ENCODE results near the gene KRR1. TPM values are rescaled to one million over a fixed set of nuclear protein-coding genes. Genes with fewer than 3 reads are reported as not detected.
"Not testable (repeated sequence)": the region's sequence is repeated elsewhere in the genome, so short reads cannot be mapped to it uniquely, and the experiment has no call there.

Gene KRR1
- total RNA-seq, 2 experiments from 2014 or later = 81.1 to 83.9 TPM

DNA sequence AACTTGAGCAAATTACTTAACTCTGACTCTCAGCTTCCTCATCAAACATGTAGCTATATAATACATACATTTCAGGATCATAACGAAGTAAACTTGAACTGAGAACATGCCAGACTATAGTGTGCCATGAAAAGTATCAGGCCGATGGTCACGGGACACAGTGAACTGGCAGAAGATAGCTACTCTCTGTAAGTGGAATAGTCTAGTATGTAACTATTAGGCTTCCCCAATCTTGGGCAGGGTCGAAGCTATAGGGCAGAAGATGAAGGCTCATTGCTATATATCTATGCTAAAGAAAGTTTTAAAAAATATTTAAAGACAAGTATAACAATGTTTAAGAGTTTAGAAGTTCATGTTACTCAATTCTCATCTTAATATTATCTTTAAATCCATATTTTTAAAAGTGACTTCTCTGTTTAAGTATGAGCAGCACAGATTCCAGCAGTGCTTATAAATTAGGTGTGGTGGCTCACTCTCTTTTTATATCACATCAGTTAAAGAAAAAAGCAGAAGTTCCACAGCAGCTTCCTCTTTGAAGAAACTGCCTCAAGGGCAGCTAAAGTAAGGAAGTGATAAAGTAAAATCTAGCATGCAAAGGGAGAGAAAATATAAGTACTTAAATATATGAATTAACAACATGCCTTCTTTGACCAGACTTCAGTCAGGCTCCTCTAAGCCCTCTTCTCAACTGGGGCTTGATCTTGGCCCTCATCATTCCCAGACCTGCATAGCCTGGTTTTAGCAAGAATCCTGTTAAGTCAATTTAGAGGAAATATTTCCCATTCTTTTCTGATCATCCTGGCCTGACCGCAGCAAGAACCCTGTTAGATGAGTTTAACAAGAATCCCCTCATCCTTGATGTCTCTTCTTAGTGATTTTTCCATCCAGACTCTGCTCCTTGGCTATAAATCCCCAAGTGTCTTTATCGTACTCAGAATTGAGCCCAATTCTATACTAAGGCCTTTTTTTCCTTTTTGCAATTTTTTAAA lies 39.2 kb downstream of the KRR1 start:
- CTCF ChIA-PET = interaction anchor here (0.7 kb wide), 1 partner anchor 11 kb away, joined by 3 read pairs; no protein-coding TSS in a partner anchor
- H3K27me3 Mint-ChIP-seq (ENCODE audit: low read depth) = no peaks in the 10 kb centered on the region
- no peaks in the 10 kb centered on the region for H3K36me3 Mint-ChIP-seq (ENCODE audit: low read depth)
- H3K27ac Mint-ChIP-seq = no peak overlapping the region
- H3K4me3 Mint-ChIP-seq = no peak overlapping the region
- DNase-seq = no peak
- H3K4me1 Mint-ChIP-seq (ENCODE audit: low read depth) = peaks cover 7% of the 10 kb centered on the region
- intact Hi-C loops (cut with micrococcal nuclease) = no loop called here
- no peaks in the 10 kb centered on the region for H3K9me3 Mint-ChIP-seq

DNA sequence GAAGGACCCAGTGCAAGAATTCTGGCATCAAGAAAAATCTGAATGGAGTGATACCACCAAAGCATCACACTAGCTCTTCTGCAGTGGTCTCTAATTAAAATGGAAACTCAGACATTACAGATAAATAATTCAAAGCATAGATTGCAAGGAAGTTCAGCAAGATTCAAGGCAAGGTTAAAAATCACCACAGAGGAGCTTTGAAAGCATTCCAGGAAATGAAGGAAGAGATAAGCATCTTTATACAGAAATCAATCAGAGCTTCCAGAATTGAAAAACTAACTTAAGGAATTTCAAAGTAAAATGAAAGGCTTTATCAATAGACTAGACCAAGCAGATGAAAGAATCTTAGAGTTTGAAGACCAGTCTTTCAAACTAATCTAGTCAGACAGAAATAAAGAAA lies 51.2 kb downstream of the KRR1 start:
- CTCF ChIA-PET = interaction anchor here (0.6 to 0.9 kb wide), 3 partner anchors 9 to 118 kb away, joined by 3 read pairs; no protein-coding TSS in a partner anchor
- DNase-seq = no peak
- no peak overlapping the region for H3K4me3 Mint-ChIP-seq
- H3K4me1 Mint-ChIP-seq (ENCODE audit: low read depth) = peaks cover 15% of the 10 kb centered on the region
- no peak overlapping the region for H3K27ac Mint-ChIP-seq
- H3K9me3 Mint-ChIP-seq = peaks cover 2% of the 10 kb centered on the region
- H3K27me3 Mint-ChIP-seq (ENCODE audit: low read depth) = no peaks in the 10 kb centered on the region
- intact Hi-C loops (cut with micrococcal nuclease) = no loop called here
- H3K36me3 Mint-ChIP-seq (ENCODE audit: low read depth) = no peaks in the 10 kb centered on the region

DNA sequence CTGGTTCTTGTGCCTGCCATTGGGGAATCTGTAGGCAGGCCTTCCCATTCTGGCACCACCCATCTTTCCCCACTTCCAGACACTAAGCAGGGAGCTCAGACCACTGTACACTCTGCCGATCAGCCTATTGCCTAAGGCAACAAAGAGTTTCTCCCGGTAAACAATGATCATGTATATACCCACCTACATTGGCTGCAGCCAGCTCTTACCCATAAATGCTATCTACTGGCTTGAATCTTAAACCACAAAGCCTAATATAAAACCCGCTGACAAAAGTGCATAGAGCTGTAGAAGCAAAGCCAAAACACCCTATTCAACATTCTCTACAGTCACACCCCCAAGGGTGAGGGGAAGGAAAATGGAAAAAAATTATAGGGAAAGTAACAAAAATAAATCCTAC lies 51.7 kb downstream of the KRR1 start:
- Mint-ChIP-seq H3K27ac (no peak overlapping the region), H3K4me3 (no peak overlapping the region), H3K9me3 (peaks cover 2% of the 10 kb centered on the region), H3K36me3 (ENCODE audit: low read depth) (no peaks in the 10 kb centered on the region), H3K27me3 (ENCODE audit: low read depth) (no peaks in the 10 kb centered on the region), H3K4me1 (ENCODE audit: low read depth) (peaks cover 15% of the 10 kb centered on the region)
- intact Hi-C loops (cut with micrococcal nuclease) = no loop called here
- CTCF ChIA-PET = interaction anchor here (0.9 kb wide), 1 partner anchor 10 kb away, joined by 3 read pairs; no protein-coding TSS in a partner anchor
- no peak for DNase-seq

DNA sequence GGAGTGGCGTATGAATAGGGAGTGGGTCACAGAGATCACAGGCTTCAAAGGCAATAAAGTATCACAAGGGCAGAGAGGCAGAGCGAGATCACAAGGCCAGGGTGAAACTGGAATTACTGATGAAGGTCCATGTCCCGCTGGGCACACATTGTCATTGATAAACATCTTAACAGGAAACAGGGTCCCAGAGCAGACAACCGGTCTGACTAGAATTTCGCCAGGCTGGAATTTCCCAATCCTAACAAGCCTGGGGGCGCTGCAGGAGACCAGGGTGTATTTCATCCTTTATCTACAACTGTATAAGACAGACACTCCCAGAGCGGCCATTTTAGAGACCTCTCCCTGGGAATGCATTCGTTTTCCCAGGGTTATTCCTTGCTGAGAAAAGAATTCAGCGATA lies 53.5 kb downstream of the KRR1 start:
- intact Hi-C loops (cut with micrococcal nuclease); CTCF ChIA-PET: not testable (repeated sequence)
- H3K4me1 Mint-ChIP-seq (ENCODE audit: low read depth) = peaks cover 15% of the 10 kb centered on the region

DNA sequence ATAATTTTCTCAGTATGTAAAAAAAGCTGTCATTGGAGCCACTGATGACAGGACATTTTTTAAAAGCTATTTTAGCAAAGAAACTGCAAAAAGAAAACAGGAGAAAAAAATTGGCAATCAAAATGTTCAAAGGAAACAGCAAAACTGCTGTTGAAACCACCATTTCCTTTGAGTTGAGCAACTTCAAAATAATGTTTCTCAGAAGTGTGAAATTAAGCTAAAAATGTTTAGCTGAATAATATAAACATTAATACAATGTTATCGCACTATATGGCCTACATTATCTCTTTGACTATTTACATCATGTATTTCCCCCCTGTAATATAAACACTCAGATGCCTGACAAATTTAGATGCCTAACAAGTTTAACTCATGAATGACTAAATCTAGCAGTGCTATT lies 54.2 kb downstream of the KRR1 start:
- Mint-ChIP-seq H3K27ac (no peak overlapping the region), H3K4me1 (ENCODE audit: low read depth) (peaks cover 15% of the 10 kb centered on the region), H3K36me3 (ENCODE audit: low read depth) (no peaks in the 10 kb centered on the region), H3K4me3 (no peak overlapping the region), H3K27me3 (ENCODE audit: low read depth) (no peaks in the 10 kb centered on the region), H3K9me3 (peaks cover 2% of the 10 kb centered on the region)
- CTCF ChIA-PET = no interaction called here
- intact Hi-C loops (cut with micrococcal nuclease) = no loop called here
- no peak for DNase-seq

More for the DNA sequence above, 53.5 kb downstream of the KRR1 start:
- not testable (repeated sequence) for H3K27ac Mint-ChIP-seq; H3K9me3 Mint-ChIP-seq; H3K4me3 Mint-ChIP-seq; H3K27me3 Mint-ChIP-seq (ENCODE audit: low read depth); H3K36me3 Mint-ChIP-seq (ENCODE audit: low read depth); DNase-seq

DNA sequence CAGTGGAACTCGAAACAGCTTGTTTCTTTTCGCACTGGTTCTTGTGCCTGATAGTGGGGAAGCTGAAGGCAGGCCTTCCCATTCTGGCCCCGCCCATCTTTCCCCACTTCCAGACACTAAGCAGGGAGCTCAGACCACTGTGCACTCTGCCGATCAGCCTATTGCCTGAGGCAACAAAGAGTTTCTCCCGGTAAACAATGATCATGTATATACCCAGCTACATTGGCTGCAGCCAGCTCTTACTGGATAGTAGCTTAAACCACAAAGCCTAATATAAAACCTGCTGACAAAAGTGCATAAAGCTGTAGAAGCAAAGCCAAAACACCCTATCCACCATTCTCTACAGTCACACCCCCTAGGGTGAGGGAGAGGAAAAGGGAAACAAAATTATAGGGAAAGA lies 55.6 kb downstream of the KRR1 start:
- H3K27me3 Mint-ChIP-seq (ENCODE audit: low read depth) = no peaks in the 10 kb centered on the region
- peaks cover 2% of the 10 kb centered on the region for H3K9me3 Mint-ChIP-seq
- peaks cover 15% of the 10 kb centered on the region for H3K4me1 Mint-ChIP-seq (ENCODE audit: low read depth)
- intact Hi-C loops (cut with micrococcal nuclease) = no loop called here
- no peaks in the 10 kb centered on the region for H3K36me3 Mint-ChIP-seq (ENCODE audit: low read depth)
- H3K27ac Mint-ChIP-seq = no peak overlapping the region
- H3K4me3 Mint-ChIP-seq = no peak overlapping the region
- DNase-seq = no peak
- CTCF ChIA-PET = no interaction called here

DNA sequence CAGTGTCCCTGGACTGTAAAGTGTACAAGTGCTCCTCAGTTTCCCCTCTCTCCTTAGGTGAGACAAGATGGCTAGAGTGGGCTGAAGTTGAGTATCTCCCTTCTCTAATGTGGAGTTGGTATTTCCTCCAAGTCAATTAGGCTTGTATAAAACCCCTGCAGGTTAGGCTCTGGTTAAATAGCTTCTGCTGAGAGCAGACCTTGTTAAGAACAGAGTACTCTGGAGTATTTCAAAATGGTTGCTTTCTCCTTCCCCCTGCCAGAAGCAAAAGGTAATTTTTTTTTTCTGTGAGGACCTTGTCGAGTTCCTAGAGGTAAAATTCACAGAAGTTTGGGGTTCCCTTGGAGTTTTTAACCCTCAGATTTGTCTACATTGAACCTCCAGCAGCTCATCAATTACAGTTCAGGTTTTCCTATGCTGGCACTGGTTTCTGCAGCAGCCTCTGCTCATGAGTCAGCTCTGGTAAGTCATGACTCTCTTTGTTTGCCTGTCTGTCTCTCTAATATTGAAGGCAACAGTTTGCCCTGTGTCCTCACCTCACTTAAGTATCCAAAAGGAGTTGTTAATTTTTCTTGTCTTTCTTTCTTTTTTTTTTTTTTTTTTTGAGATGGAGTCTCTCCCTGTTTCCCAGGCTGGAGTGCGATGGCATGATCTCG lies 58.6 kb downstream of the KRR1 start:
- H3K36me3 Mint-ChIP-seq (ENCODE audit: low read depth) = no peaks in the 10 kb centered on the region
- DNase-seq = no peak
- H3K9me3 Mint-ChIP-seq = no peaks in the 10 kb centered on the region
- H3K27me3 Mint-ChIP-seq (ENCODE audit: low read depth) = no peaks in the 10 kb centered on the region
- CTCF ChIA-PET = no interaction called here
- H3K27ac Mint-ChIP-seq = no peak overlapping the region
- H3K4me1 Mint-ChIP-seq (ENCODE audit: low read depth) = peaks cover 12% of the 10 kb centered on the region
- intact Hi-C loops (cut with micrococcal nuclease) = no loop called here
- H3K4me3 Mint-ChIP-seq = no peak overlapping the region

DNA sequence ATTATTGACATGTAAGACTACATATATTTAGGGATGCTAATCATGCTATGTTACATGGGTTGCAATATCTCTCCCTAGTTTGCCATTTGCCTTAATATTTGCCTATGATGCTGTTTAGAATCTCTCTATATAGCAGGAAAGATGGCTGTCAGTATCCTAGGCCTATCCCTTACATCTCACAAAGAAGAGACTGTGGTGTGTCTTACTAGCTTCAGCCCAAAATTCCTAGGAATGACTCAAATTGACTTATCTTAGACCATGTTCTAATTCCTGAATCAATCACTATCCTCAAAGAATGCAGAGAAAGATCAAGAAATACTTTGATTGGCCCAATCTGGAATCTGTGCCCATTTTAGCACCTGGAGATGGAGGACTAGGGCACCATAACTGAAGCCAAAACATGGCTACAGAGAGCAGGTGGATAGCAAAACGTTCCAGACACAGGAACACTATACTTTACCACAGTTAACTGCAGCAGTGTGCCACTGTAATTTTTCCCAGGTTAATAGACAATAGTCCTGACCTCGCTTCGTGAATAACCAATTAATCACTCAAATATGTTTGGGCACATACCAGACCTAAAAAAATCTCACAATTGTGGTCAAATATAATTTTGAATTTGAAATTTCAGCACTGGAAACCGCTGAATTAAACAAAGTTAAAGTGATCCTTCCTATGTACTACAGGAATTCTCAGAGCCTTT lies 63.6 kb downstream of the KRR1 start:
- H3K36me3 Mint-ChIP-seq (ENCODE audit: low read depth) = no peaks in the 10 kb centered on the region
- intact Hi-C loops (cut with micrococcal nuclease) = no loop called here
- H3K4me3 Mint-ChIP-seq = no peak overlapping the region
- peaks cover 6% of the 10 kb centered on the region for H3K27me3 Mint-ChIP-seq (ENCODE audit: low read depth)
- H3K4me1 Mint-ChIP-seq (ENCODE audit: low read depth) = no peaks in the 10 kb centered on the region
- DNase-seq = no peak
- CTCF ChIA-PET = interaction anchor here (0.6 kb wide), 1 partner anchor 158 kb away, joined by 4 read pairs; no protein-coding TSS in a partner anchor
- H3K9me3 Mint-ChIP-seq = no peaks in the 10 kb centered on the region
- no peak overlapping the region for H3K27ac Mint-ChIP-seq

DNA sequence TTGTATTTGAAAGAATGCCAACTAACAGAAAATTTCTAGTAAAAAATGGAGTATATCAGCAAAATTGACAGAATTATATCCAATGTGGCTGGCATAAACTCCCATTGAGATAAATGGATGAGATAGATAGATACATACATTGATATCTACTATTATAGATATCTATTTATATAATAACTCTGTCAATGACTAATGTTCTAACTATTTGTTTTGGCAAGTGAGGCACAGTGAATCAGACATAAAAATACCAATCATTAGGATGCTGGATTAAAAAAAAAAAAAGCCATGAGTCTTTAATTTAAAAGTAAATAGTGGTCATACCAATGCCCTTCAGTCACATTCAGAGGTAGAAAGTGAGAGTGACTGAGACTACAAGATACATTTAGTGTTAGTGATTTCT lies 64.6 kb downstream of the KRR1 start:
- Mint-ChIP-seq H3K4me1 (ENCODE audit: low read depth) (no peaks in the 10 kb centered on the region), H3K27me3 (ENCODE audit: low read depth) (peaks cover 6% of the 10 kb centered on the region), H3K36me3 (ENCODE audit: low read depth) (no peaks in the 10 kb centered on the region), H3K27ac (no peak overlapping the region), H3K9me3 (no peaks in the 10 kb centered on the region), H3K4me3 (no peak overlapping the region)
- DNase-seq = no peak
- intact Hi-C loops (cut with micrococcal nuclease) = no loop called here
- CTCF ChIA-PET = no interaction called here

DNA sequence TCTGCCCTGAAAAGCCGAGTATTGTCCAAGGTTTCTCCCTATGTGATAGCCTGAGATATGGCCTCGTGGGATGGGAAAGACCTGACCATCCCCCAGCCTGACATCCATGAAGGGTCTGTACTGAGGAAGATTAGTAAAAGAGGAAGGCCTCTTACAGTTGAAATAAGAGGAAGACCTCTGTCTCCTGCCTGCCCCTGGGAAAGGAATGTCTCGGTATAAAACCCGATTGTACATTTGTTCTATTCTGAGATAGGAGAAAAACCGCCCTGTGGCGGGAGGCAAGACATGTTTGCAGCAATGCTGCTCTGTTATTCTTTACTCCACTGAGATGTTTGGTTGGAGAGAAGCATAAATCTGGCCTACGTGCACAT lies 66.3 kb downstream of the KRR1 start:
- H3K27me3 Mint-ChIP-seq (ENCODE audit: low read depth) = peaks cover 12% of the 10 kb centered on the region
- H3K36me3 Mint-ChIP-seq (ENCODE audit: low read depth); CTCF ChIA-PET; intact Hi-C loops (cut with micrococcal nuclease); H3K27ac Mint-ChIP-seq; H3K9me3 Mint-ChIP-seq; H3K4me3 Mint-ChIP-seq; DNase-seq; H3K4me1 Mint-ChIP-seq (ENCODE audit: low read depth): not testable (repeated sequence)

DNA sequence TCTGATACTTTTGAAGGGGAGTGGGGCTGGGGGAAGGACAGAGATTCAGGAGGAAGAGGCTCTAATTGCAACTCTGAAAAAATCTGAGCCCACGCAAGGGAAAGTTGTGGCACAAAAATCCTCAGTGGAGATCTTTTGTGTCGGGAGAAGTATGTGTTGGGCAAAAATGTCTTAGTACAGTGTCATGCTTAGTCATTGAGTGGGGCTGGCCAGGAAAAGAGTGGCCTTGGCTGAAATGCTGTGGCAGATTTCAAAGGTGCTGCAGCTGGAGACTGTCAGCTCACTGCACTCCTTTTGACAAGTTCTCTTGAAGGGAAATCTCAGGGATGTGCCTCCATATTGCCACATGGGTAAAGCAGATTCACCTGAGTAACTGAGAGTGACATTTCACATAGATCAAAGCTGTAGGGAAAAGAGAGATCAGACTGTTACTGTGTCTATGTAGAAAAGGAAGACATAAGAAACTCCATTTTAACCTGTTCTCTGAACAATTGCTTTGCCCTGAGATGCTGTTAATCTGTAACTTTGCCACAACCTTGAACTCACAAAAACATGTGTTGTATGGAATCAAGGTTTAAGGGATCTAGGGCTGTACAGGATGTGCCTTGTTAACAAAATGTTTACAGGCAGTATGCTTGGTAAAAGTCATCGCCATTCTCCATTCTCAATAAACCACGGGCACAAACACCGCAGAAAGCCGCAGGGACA lies 66.8 kb downstream of the KRR1 start:
- intact Hi-C loops (cut with micrococcal nuclease) = no loop called here
- CTCF ChIA-PET = no interaction called here
- H3K4me3 Mint-ChIP-seq = no peak overlapping the region
- H3K4me1 Mint-ChIP-seq (ENCODE audit: low read depth) = no peaks in the 10 kb centered on the region
- H3K36me3 Mint-ChIP-seq (ENCODE audit: low read depth) = peaks cover 3% of the 10 kb centered on the region
- peaks cover 12% of the 10 kb centered on the region for H3K27me3 Mint-ChIP-seq (ENCODE audit: low read depth)
- no peak overlapping the region for H3K27ac Mint-ChIP-seq
- H3K9me3 Mint-ChIP-seq = peaks cover 4% of the 10 kb centered on the region
- no peak for DNase-seq

DNA sequence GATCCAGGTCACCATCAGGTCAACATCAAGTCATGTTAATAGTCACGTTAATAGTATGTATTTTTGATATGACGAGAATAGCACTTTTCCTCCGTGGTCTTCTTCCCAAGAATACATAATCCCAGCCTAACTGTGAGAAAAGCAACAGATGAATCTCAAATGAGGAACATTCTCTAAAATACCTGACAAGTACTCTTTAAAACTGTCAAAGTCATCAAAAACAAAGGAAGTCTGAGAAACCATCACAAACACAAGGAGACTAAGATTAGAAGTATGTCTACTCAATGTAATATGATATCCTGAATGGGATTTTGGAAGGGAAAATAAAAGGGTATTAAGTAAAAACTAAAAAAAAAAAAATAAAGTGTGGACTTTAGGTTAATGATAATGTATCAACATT lies 67.7 kb downstream of the KRR1 start:
- peaks cover 2% of the 10 kb centered on the region for H3K4me1 Mint-ChIP-seq (ENCODE audit: low read depth)
- intact Hi-C loops (cut with micrococcal nuclease) = no loop called here
- no peak overlapping the region for H3K4me3 Mint-ChIP-seq
- H3K27ac Mint-ChIP-seq = no peak overlapping the region
- peaks cover 14% of the 10 kb centered on the region for H3K27me3 Mint-ChIP-seq (ENCODE audit: low read depth)
- CTCF ChIA-PET = no interaction called here
- peaks cover 3% of the 10 kb centered on the region for H3K36me3 Mint-ChIP-seq (ENCODE audit: low read depth)
- peaks cover 4% of the 10 kb centered on the region for H3K9me3 Mint-ChIP-seq
- no peak for DNase-seq

Measured in activated naive CD4-positive, alpha-beta T cell treated with anti-CD3 and anti-CD28 coated beads for 36 hours (primary cell).